ENCODE measurements around the gene RNU1-3.

The RNU1-3 gene

GRCh38 chr1:16617114-16617631 lies 49.6 kb downstream of the RNU1-3 start:
- Histone ChIP-seq H3K36me3 (replicated peaks) (peaks cover 10% of the 10 kb centered on the region), H3K9me3 (no peaks in the 10 kb centered on the region), H3K4me3 (no peak overlapping the region), H3K27me3 (ENCODE audit: low read depth) (no peaks in the 10 kb centered on the region), H3K4me1 (peaks cover 12% of the 10 kb centered on the region)
- peak in 1 of 2 experiments; percentile 13 for DNase-seq (ENCODE audit: low spot score in 2 of 2)
- in situ Hi-C loops (cut with MboI; ENCODE audit: low sequenced_read_pairs), result no loop called here
